Body of pancreas (tissue), 4 donors: Measurements from ENCODE around the gene INPP5D.

Experiments used
- POLR2A ChIP-seq, 3 donors: fragments of 450-650 bp; IDR thresholded peaks; one replicate each; pipeline ENCODE4 v1.6.1; 2016; ENCODE audit warnings: antibody characterized with exemption in 3 of 3, mild to moderate bottlenecking in 2 of 3
- TF ChIP-seq, protein P1 (sequence below), 7 experiments: fragments of 450-650 bp in 4 of 7; fragments of 200-600 bp in 3 of 7; sonication (generic) in 3 of 7; IDR thresholded peaks; one replicate each; pipeline ENCODE4 v1.5.1; 2016 to 2019; ENCODE audit warnings: antibody characterized with exemption in 7 of 7

- TF ChIP-seq, protein P1, sequence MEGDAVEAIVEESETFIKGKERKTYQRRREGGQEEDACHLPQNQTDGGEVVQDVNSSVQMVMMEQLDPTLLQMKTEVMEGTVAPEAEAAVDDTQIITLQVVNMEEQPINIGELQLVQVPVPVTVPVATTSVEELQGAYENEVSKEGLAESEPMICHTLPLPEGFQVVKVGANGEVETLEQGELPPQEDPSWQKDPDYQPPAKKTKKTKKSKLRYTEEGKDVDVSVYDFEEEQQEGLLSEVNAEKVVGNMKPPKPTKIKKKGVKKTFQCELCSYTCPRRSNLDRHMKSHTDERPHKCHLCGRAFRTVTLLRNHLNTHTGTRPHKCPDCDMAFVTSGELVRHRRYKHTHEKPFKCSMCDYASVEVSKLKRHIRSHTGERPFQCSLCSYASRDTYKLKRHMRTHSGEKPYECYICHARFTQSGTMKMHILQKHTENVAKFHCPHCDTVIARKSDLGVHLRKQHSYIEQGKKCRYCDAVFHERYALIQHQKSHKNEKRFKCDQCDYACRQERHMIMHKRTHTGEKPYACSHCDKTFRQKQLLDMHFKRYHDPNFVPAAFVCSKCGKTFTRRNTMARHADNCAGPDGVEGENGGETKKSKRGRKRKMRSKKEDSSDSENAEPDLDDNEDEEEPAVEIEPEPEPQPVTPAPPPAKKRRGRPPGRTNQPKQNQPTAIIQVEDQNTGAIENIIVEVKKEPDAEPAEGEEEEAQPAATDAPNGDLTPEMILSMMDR (IDR thresholded peaks at IDR 0.05) = no peak
- no peak for TF ChIP-seq POLR2A (IDR thresholded peaks at IDR 0.05)
Observed at GRCh38 chr2:233075141-233075965, 15.2 kb downstream of the INPP5D start.
